Left renal pelvis (tissue), 4 donors: ENCODE results near the gene PER2. TPM values are rescaled to one million over a fixed set of nuclear protein-coding genes. Genes with fewer than 3 reads are reported as not detected.

ENCODE experiments used
- DNase-seq, 4 donors: peaks; one replicate each; pipeline ENCODE4 v3.0.0-alpha.2; 2013; ENCODE audit warnings: low read depth in 4 of 4, low spot score in 3 of 4
- polyA plus RNA-seq, 4 donors: library from polyadenylated mRNA; unstranded; fragments of 120-200 nt; gene quantifications; one replicate each; pipeline ENCODE4 v1.2.1, GENCODE V29; 2013; ENCODE audit not compliant: insufficient read length in 4 of 4

The PER2 gene
- polyA plus RNA-seq, 4 donors: 5.4 to 9.4 (median 7.6) TPM

DNA sequence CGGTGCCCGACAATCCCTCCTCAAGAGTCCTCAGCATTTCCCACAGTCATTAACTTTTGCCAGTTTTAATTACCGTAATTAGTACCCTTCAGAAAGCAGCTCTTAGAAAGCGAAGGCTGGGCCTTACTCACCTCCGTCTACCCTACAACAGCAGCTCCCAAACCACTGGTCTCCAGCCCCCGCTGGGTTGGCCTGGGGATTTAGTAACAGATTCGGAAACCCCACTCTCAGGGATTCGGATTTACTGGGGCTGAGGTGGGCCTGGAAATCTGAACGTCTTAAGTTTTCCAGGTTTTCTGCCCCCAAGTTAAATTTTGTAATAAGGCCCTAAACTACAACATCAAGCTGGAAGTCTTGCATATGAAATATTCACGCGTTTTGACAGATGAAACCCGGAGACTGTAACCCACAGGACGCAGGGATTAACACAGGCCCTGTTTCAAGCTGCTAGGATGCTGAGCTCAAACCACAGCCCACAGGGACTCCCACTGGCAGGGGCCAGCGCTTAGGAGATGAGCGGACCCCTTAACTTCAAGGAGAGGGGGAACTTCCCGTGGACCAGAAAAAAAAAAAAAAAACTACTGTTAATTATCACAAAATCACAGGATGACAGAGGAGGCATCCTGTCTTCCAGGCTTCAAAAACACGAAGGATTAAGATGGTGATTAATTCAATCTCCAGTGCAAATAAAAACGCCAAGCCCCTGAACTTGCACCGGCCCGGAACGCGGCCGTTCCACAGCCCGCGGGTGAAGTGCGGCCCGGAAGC, 85.9 kb downstream of the PER2 start:
- no peak for DNase-seq

Other genes with a start within 250 kb of the PER2 start
- 10 to 100 TPM in 3 of 4 donors, 1 to 10 TPM in 1; 6.7 to 32.9 (median 28.1) TPM for gene SCLY, start 227.6 kb downstream of the PER2 start, polyA plus RNA-seq
- 1 to 10 TPM in 3 of 4 donors, under 1 TPM in 1; 0.86 to 2.9 (median 1.7) TPM for gene ESPNL, start 188.3 kb downstream of the PER2 start, polyA plus RNA-seq
- under 1 TPM; 0.10 to 0.50 (median 0.31) TPM for gene KLHL30, start 149.9 kb downstream of the PER2 start, polyA plus RNA-seq
- gene ERFE, start 129.6 kb downstream of the PER2 start, polyA plus RNA-seq: 1 to 10 TPM in 3 of 4 donors, under 1 TPM in 1; 0.70 to 7.7 (median 5.0) TPM
- 10 to 100 TPM; 35.8 to 56.2 (median 41.1) TPM for gene ILKAP, start 84.9 kb downstream of the PER2 start, polyA plus RNA-seq
- 1 to 10 TPM; 4.5 to 9.0 (median 4.7) TPM for gene HES6, start 48.6 kb downstream of the PER2 start, polyA plus RNA-seq
- gene TRAF3IP1, start 31.9 kb upstream of the PER2 start, polyA plus RNA-seq: 10 to 100 TPM; 17.1 to 20.6 (median 20.1) TPM
- gene ASB1, start 138.3 kb upstream of the PER2 start, polyA plus RNA-seq: 10 to 100 TPM; 28.5 to 34.2 (median 29.9) TPM